ENCODE results near the gene SLC22A23. TPM values are rescaled to one million over a fixed set of nuclear protein-coding genes. Genes with fewer than 3 reads are reported as not detected.

Gene SLC22A23
- total and polyA plus RNA-seq, 2 experiments from 2014 or later = 15.7 to 24.9 TPM

GRCh38 chr6:3233904-3234303 lies 222.9 kb downstream of the SLC22A23 start:
- no peak overlapping the region for H3K27ac ChIP-seq
- DNase-seq (ENCODE audit: low read depth in 1 of 2, low spot score in 1 of 2) = no peak
- TF ChIP-seq CTCF (IDR thresholded peaks at IDR 0.05; ENCODE audit: low read depth, low read length) = no peak
- H3K9me3 ChIP-seq (ENCODE audit: low read depth) = no peaks in the 10 kb centered on the region
- H3K4me3 ChIP-seq = no peak overlapping the region
- no peaks in the 10 kb centered on the region for H3K36me3 ChIP-seq
- peaks cover 40% of the 10 kb centered on the region for H3K27me3 ChIP-seq
- peaks cover 13% of the 10 kb centered on the region for H3K4me1 ChIP-seq (ENCODE audit: low read depth)

DNA sequence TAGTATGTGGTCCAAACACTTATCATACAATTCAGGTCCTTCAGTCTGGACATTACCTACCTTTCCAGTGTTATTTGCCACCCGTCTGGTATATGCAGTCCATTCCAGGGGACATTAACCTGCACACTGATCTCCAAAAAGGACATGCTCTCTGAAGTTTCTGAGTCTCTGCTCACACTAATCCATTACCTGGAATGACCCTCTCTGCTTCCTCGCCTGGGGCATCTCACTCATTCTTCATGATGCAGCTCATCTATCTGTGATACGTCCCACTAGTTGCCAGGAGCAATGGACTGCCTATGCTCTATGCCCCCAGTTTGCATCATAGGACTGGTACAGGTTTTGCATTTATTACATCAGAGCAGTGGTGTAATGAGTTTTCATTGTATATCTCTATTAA lies 223.5 kb downstream of the SLC22A23 start:
- H3K4me3 ChIP-seq = no peak overlapping the region
- DNase-seq (ENCODE audit: low read depth in 1 of 2, low spot score in 1 of 2) = no peak
- no peak overlapping the region for H3K27ac ChIP-seq
- no peaks in the 10 kb centered on the region for H3K36me3 ChIP-seq
- TF ChIP-seq CTCF (IDR thresholded peaks at IDR 0.05; ENCODE audit: low read depth, low read length) = no peak
- no peaks in the 10 kb centered on the region for H3K9me3 ChIP-seq (ENCODE audit: low read depth)
- peaks cover 16% of the 10 kb centered on the region for H3K4me1 ChIP-seq (ENCODE audit: low read depth)
- peaks cover 46% of the 10 kb centered on the region for H3K27me3 ChIP-seq

GRCh38 chr6:3232017-3232945 lies 224.6 kb downstream of the SLC22A23 start:
- H3K4me1 ChIP-seq (ENCODE audit: low read depth) = peaks cover 17% of the 10 kb centered on the region
- no peaks in the 10 kb centered on the region for H3K36me3 ChIP-seq
- H3K4me3 ChIP-seq = peak overlapping the region; percentile 41
- H3K9me3 ChIP-seq (ENCODE audit: low read depth) = no peaks in the 10 kb centered on the region
- DNase-seq (ENCODE audit: low read depth in 1 of 2, low spot score in 1 of 2) = no peak
- no peak overlapping the region for H3K27ac ChIP-seq
- TF ChIP-seq CTCF (IDR thresholded peaks at IDR 0.05; ENCODE audit: low read depth, low read length) = no peak
- H3K27me3 ChIP-seq = peaks cover 56% of the 10 kb centered on the region

GRCh38 chr6:3231247-3232016 lies 225.4 kb downstream of the SLC22A23 start:
- Histone ChIP-seq H3K27ac (no peak overlapping the region), H3K9me3 (ENCODE audit: low read depth) (no peaks in the 10 kb centered on the region), H3K36me3 (no peaks in the 10 kb centered on the region), H3K4me3 (peak overlapping the region; percentile 41), H3K27me3 (peaks cover 64% of the 10 kb centered on the region), H3K4me1 (ENCODE audit: low read depth) (peaks cover 17% of the 10 kb centered on the region)
- DNase-seq (ENCODE audit: low read depth in 1 of 2, low spot score in 1 of 2) = peak; percentile 81 to 83
- no peak for TF ChIP-seq CTCF (IDR thresholded peaks at IDR 0.05; ENCODE audit: low read depth, low read length)

DNA sequence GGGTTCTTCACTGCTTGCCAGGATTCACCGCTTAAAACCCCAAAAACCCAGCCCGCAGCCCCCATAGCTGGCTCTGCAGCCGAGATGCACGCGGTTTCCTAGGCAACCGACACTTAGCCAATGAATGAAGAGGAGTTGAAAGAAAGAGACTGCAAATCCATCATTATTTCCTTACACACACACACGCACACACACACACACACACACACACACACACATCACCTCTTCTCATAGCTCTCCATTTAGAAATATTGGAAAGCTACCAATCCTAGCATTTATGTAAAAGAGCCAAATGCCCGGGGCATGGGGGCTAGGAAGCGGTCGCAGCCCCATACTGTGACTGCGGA lies 226.0 kb downstream of the SLC22A23 start:
- no peak for TF ChIP-seq CTCF (IDR thresholded peaks at IDR 0.05; ENCODE audit: low read depth, low read length)
- peaks cover 70% of the 10 kb centered on the region for H3K27me3 ChIP-seq
- peaks cover 16% of the 10 kb centered on the region for H3K4me1 ChIP-seq (ENCODE audit: low read depth)
- peak in 1 of 2 donors; percentile 43 for DNase-seq (ENCODE audit: low read depth in 1 of 2, low spot score in 1 of 2)
- no peaks in the 10 kb centered on the region for H3K36me3 ChIP-seq
- H3K4me3 ChIP-seq = peak overlapping the region; percentile 41
- no peak overlapping the region for H3K27ac ChIP-seq
- H3K9me3 ChIP-seq (ENCODE audit: low read depth) = no peaks in the 10 kb centered on the region

All from cardiac muscle cell (in vitro differentiated cells and primary cell).